ENCODE results near the gene TLDC2. TPM values are rescaled to one million over a fixed set of nuclear protein-coding genes. Genes with fewer than 3 reads are reported as not detected.
"Not testable (repeated sequence)": the region's sequence is repeated elsewhere in the genome, so short reads cannot be mapped to it uniquely, and the experiment has no call there.

Gene TLDC2
- total RNA-seq, 4 donors from 2014 or later: 22.3 to 114 (median 70.1) TPM

DNA sequence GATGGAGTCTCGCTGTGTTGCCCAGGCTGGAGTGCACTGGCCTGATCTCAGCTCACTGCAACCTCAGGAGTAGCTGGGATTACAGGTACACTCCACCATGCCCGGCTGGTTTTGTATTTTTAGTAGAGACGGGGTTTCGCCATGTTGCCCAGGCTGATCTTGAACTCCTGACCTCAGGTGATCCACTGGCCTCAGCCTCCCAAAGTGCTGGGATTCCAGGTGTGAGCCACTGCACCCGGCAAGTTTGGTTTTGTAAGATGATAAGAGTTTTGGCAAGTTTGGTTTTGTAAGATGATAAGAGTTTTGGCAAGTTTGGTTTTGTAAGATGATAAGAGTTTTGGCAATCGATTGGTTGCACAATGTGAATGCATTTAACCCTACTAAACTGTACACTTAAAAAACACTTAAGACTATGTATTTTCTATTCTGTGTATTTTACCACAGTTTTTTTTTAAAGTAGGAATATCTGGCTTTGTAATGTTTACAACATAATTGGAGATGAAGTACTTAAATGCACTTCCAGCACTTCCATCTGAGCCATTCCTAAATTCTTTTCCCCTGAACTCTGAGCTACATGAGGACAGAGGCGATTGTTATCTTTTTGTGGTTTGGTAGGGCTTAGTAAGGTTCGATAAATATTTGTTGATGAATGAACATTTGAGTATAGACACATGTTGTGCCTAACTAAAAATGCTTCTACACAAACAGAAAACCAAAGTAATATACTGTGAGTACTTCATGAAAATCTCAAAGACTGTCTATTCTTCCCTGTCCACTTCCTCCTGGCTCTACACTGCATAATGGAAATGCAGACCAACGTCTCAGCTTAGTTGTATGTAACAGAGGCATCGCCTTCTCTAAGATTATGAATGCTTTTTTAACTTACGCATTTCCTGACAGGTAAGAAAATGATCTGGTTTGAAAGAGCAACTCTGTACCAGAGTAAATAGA is 56.8 kb downstream of the TLDC2 start:
- peak overlapping the region in 3 of 4 donors; percentile 13 to 41 (median 31) for H3K27ac ChIP-seq
- H3K4me3 ChIP-seq: no peak overlapping the region
- DNase-seq: peak in 1 of 3 donors; percentile 44
- TF ChIP-seq, protein P1, sequence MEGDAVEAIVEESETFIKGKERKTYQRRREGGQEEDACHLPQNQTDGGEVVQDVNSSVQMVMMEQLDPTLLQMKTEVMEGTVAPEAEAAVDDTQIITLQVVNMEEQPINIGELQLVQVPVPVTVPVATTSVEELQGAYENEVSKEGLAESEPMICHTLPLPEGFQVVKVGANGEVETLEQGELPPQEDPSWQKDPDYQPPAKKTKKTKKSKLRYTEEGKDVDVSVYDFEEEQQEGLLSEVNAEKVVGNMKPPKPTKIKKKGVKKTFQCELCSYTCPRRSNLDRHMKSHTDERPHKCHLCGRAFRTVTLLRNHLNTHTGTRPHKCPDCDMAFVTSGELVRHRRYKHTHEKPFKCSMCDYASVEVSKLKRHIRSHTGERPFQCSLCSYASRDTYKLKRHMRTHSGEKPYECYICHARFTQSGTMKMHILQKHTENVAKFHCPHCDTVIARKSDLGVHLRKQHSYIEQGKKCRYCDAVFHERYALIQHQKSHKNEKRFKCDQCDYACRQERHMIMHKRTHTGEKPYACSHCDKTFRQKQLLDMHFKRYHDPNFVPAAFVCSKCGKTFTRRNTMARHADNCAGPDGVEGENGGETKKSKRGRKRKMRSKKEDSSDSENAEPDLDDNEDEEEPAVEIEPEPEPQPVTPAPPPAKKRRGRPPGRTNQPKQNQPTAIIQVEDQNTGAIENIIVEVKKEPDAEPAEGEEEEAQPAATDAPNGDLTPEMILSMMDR (IDR thresholded peaks at IDR 0.05): no peak
- peaks cover 0 to 38% (median 0%) of the 10 kb centered on the region in 4 donors for H3K4me1 ChIP-seq
- H3K27me3 ChIP-seq: no peaks in the 10 kb centered on the region
- H3K9me3 ChIP-seq: no peaks in the 10 kb centered on the region
- H3K36me3 ChIP-seq: peaks cover 0 to 65% (median 3%) of the 10 kb centered on the region in 3 donors

DNA sequence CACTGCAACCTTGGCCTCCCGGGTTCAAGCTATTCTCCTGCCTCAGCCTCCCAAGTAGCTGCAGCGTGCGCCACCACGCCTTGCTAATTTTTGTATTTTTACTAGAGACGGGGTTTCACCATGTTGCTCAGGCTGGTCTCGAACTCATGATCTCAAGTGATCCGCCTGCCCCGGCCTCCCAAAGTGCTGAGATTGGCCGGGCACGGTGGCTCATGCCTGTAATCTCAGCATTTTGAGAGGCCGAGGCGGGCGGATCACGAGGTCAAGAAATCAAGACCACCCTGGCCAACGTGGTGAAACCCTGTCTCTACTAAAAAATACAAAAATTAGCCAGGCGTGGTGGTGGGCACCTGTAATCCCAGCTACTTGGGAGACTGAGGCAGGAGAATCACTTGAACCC is 57.6 kb downstream of the TLDC2 start:
- H3K36me3 ChIP-seq: peaks cover 0 to 63% (median 3%) of the 10 kb centered on the region in 3 donors
- not testable (repeated sequence) for H3K27me3 ChIP-seq, H3K4me3 ChIP-seq, H3K9me3 ChIP-seq
- peaks cover 0 to 38% (median 3%) of the 10 kb centered on the region in 4 donors for H3K4me1 ChIP-seq
- peak in 1 of 3 donors; percentile 45 for DNase-seq
- H3K27ac ChIP-seq: peak overlapping the region in 2 of 4 donors; percentile 13 to 43

DNA sequence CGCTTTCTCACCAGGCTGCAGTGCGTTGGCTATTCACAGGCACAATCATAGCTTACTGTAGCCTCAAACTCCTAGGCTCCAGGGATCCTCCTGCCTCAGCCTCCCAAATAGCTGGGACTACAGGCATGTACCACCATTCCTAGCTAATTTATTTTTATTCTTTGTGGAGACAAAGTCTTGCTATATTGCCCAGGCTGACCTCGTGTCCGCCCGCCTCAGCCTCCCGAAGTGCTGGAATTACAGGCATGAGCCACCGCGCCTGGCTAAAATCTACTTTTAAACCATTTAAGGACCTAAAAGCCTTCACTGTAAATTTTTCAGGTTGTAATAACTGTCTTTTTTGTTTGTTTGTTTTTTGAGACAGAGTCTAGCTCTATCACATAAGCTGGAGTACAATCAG is 60.4 kb downstream of the TLDC2 start:
- H3K9me3 ChIP-seq: no peaks in the 10 kb centered on the region
- no peak for TF ChIP-seq POLR2A (IDR thresholded peaks at IDR 0.05)
- TF ChIP-seq, protein P1 (IDR thresholded peaks at IDR 0.05): no peak
- peaks cover 0 to 56% (median 3%) of the 10 kb centered on the region in 3 donors for H3K36me3 ChIP-seq
- H3K27ac ChIP-seq: peak overlapping the region in 3 of 4 donors; percentile 30 to 69 (median 53)
- no peak overlapping the region for H3K4me3 ChIP-seq
- H3K27me3 ChIP-seq: no peaks in the 10 kb centered on the region
- DNase-seq: peak in 1 of 3 donors; percentile 15
- peaks cover 0 to 51% (median 5%) of the 10 kb centered on the region in 4 donors for H3K4me1 ChIP-seq

DNA sequence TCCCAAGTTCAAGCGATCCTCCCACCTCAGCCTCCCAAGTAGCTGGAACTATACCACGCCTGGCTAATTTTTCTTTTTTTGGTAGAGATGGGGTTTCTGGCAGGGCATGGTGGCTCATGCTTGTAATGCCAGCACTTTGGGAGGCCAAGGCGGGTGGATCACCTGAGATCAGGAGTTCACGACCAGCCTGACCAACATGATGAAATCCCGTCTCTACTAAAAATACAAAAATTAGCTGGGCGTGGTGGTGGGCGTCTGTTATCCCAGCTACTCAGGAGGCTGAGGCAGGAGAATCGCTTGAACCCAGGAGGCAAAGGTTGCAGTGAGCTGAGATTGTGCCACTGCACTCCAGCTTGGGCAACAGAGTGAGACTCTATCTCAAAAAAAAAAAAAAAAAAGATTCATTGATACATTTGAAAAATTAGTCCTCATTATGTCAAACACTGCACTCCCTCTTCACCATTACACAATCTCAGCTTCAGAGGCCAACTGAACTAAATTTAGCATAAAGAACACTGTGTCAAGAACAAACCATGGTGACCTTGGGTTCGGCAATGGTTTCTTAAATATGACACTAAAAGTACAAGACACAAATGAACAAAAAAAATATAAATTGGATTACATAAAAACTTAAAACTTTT is 60.9 kb downstream of the TLDC2 start:
- H3K9me3 ChIP-seq, H3K4me3 ChIP-seq, H3K27me3 ChIP-seq: not testable (repeated sequence)
- Histone ChIP-seq H3K4me1 (peaks cover 0 to 51% (median 5%) of the 10 kb centered on the region in 4 donors), H3K27ac (peak overlapping the region in 3 of 4 donors; percentile 30 to 69 (median 53)), H3K36me3 (peaks cover 0 to 51% (median 3%) of the 10 kb centered on the region in 3 donors)
- peak in 1 of 3 donors; percentile 30 for DNase-seq

DNA sequence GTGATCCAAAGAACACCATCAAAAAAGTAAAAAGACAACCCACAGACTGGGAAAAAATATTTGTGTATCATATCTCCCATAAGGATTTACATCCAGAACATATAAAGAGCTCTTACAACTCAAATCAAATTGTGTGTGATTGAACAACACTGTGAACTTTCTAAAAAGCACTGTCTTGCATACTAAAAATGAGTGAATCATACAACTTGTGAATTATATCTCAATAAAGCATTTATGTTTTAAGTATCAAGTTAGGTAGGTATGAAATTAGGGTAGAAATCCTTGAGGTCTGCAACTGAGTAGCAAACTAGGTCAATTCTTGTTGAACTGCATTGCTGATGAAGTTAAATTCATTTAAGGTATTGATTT is 61.4 kb downstream of the TLDC2 start:
- DNase-seq: no peak
- Histone ChIP-seq H3K36me3 (peaks cover 0 to 46% (median 3%) of the 10 kb centered on the region in 3 donors), H3K27me3 (no peaks in the 10 kb centered on the region), H3K4me3 (no peak overlapping the region), H3K9me3 (no peaks in the 10 kb centered on the region), H3K4me1 (peaks cover 0 to 53% (median 5%) of the 10 kb centered on the region in 4 donors), H3K27ac (peak overlapping the region in 3 of 4 donors; percentile 36 to 59 (median 49))
- TF ChIP-seq, protein P1 (IDR thresholded peaks at IDR 0.05): no peak
- no peak for TF ChIP-seq POLR2A (IDR thresholded peaks at IDR 0.05)

DNA sequence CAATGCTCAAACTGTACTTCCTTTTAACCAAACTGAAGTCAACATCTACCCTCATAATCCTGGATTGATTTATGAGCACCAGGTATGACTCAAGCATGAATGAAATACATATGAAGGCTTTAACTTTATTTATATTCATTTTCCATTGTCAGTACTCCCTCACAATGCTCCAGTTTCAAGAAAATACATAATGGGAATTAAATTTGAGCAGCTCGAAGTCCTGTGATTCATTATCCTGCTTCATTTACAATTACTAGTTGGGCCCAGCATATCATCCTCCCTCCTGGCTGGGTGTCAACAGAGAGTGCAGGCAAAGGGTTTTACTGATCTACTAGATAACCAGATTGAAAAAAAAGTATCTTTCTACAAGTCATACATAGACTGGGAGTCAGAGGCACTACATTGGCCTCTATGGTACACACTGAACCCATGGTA is 65.5 kb downstream of the TLDC2 start:
- Histone ChIP-seq H3K27me3 (no peaks in the 10 kb centered on the region), H3K9me3 (no peaks in the 10 kb centered on the region), H3K27ac (peak overlapping the region; percentile 23 to 70 (median 54)), H3K4me3 (no peak overlapping the region), H3K36me3 (peaks cover 0 to 43% (median 0%) of the 10 kb centered on the region in 3 donors), H3K4me1 (peaks cover 0 to 67% (median 6%) of the 10 kb centered on the region in 4 donors)
- TF ChIP-seq, protein P1 (IDR thresholded peaks at IDR 0.05): no peak
- TF ChIP-seq POLR2A (IDR thresholded peaks at IDR 0.05): no peak
- DNase-seq: peak in 2 of 3 donors; percentile 4 to 47

Other genes starting within 250 kb of the TLDC2 start
- 1 to 10 TPM; 2.8 to 5.0 (median 3.6) TPM for gene SLA2, start 229.9 kb upstream of the TLDC2 start, total RNA-seq
- 10 to 100 TPM; 12.6 to 28.4 (median 22.6) TPM for gene NDRG3, start 130.0 kb upstream of the TLDC2 start, total RNA-seq
- 10 to 100 TPM in 3 of 4 donors, 1 to 10 TPM in 1; 7.5 to 26.4 (median 13.3) TPM for gene DSN1, start 102.4 kb upstream of the TLDC2 start, total RNA-seq
- gene SAMHD1, start 75.6 kb downstream of the TLDC2 start, total RNA-seq: 100 to 1,000 TPM in 1 of 4 donors, 10 to 100 TPM in 3; 26.4 to 195 (median 77.5) TPM
- 10 to 100 TPM in 1 of 4 donors, 1 to 10 TPM in 3; 5.8 to 33.8 (median 5.9) TPM for gene RBL1, start 219.9 kb downstream of the TLDC2 start, total RNA-seq

Measured in Peyer's patch (tissue), 4 donors.